Choroid plexus epithelial cell (primary cell): Measurements from ENCODE around the gene TRIM5.
A peak's percentile ranks its signal among the peaks of the same experiment; 100 is the strongest.

ENCODE experiments used
- DNase-seq: peaks from one replicate; pipeline ENCODE4 v3.0.0-alpha.2; 2010; ENCODE audit warnings: low read depth
- H3K4me3 ChIP-seq: 2 replicates; pipeline ENCODE4 v1.5.1; 2011; ENCODE audit warnings: low read depth, mild to moderate bottlenecking, control low read depth, low read length, moderate library complexity
- TF ChIP-seq, protein P1 (sequence below): conservative IDR thresholded peaks from 2 replicates; pipeline ENCODE4 v1.5.1; 2011; ENCODE audit warnings: low read depth, mild to moderate bottlenecking, control low read depth, inconsistent platforms, low read length, moderate library complexity

Gene TRIM5

DNA sequence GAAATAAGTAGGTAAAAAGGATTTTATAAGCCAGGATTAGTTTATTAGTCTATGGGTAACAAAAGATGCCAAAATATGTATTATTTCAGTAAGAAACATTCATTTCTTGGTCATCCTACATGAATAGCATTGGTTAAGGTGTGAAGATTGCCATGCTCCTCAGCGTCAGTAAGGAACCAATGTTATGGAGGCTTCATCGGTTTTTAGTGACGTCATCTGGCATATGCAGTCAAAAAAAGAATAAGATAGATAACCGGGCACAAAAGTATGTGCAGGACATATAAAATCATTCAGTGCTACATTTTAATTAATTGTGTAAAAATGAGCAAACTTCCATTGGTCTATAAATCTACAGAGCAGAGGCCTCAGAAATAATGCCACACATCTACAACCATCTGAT lies 29.4 kb downstream of the TRIM5 start:
- no peak overlapping the region for H3K4me3 ChIP-seq
- TF ChIP-seq, protein P1, sequence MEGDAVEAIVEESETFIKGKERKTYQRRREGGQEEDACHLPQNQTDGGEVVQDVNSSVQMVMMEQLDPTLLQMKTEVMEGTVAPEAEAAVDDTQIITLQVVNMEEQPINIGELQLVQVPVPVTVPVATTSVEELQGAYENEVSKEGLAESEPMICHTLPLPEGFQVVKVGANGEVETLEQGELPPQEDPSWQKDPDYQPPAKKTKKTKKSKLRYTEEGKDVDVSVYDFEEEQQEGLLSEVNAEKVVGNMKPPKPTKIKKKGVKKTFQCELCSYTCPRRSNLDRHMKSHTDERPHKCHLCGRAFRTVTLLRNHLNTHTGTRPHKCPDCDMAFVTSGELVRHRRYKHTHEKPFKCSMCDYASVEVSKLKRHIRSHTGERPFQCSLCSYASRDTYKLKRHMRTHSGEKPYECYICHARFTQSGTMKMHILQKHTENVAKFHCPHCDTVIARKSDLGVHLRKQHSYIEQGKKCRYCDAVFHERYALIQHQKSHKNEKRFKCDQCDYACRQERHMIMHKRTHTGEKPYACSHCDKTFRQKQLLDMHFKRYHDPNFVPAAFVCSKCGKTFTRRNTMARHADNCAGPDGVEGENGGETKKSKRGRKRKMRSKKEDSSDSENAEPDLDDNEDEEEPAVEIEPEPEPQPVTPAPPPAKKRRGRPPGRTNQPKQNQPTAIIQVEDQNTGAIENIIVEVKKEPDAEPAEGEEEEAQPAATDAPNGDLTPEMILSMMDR, result no peak
- DNase-seq, result no peak

DNA sequence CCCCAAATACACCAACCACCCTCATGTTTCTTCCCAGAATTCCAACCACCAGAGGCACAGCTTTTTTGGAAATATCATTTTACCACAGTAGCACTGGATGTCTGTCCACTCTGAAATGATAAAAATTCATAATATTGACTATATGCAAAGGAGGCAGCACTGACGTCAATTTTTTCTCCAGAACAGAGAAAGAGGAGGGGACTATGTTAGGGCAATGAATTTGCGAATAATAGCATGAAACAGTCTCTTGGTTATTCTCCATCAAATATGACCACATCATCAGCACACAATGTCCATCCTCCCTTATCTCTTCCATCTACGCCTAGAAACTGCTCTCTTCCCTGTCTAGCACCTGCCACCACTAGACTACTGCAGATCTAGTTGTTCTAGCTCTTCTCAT lies 38.7 kb downstream of the TRIM5 start:
- no peak overlapping the region for H3K4me3 ChIP-seq
- DNase-seq, result no peak
- TF ChIP-seq, protein P1, result no peak

DNA sequence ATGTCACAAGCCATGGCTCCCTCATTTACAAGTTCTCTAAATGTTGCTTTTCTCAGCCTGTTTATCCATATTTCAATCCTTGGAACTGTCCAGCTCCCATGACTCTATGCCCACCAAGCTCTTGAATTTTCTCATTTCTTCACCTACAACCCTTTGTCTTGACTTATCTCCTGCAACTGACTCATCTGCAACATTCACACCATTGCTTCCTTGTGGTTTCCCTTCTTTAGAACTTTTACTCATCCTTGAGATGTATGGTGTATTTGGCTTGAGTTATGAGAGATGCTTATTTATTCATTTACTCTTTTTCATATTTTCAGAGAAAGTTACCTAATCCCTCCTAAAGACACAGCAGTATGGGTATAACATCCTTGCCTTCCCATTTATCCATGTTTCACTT lies 41.3 kb downstream of the TRIM5 start:
- TF ChIP-seq, protein P1, result no peak
- no peak for DNase-seq
- no peak overlapping the region for H3K4me3 ChIP-seq

DNA sequence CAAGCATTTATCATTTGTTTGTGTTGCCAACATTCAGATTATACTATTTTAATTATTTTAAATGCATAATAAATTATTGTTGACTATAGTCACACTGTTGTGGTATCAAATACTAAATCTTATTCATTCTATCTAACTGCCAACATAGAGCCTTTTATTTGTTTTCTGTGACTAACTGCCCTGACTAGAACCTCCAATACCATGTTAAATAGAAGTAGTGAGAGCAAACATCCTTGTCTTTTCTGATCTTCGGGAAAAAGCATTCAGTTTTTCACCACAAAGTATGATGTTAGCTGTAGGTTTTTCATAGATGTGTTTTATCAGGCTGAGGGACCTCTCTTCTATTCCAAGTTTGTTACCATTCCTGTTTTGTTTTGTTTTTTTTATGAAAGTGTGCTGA lies 44.9 kb downstream of the TRIM5 start:
- no peak overlapping the region for H3K4me3 ChIP-seq
- DNase-seq, result no peak
- TF ChIP-seq, protein P1, result no peak

DNA sequence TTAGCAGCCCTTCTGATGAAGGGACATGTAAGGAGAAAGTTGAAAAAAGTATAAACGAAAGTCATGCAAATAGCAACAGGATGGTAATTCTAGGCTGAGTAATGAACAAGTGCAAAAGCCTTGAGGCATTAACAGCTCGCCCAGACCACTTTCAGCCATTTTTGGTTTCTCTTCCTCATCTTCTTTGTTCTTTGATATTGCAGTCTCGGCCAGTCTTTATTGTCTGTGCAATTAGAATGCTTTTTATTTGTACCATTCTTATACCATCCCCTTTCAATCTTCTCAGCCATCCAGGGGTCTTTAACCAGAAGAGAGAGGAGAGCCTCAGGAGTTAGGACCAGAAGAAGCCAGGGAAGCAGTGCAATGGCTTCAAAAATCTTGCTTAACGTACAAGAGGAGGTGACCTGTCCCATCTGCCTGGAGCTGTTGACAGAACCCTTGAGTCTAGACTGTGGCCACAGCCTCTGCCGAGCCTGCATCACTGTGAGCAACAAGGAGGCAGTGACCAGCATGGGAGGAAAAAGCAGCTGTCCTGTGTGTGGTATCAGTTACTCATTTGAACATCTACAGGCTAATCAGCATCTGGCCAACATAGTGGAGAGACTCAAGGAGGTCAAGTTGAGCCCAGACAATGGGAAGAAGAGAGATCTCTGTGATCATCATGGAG lies 52.8 kb downstream of the TRIM5 start:
- DNase-seq, result no peak
- TF ChIP-seq, protein P1, result no peak
- no peak overlapping the region for H3K4me3 ChIP-seq

DNA sequence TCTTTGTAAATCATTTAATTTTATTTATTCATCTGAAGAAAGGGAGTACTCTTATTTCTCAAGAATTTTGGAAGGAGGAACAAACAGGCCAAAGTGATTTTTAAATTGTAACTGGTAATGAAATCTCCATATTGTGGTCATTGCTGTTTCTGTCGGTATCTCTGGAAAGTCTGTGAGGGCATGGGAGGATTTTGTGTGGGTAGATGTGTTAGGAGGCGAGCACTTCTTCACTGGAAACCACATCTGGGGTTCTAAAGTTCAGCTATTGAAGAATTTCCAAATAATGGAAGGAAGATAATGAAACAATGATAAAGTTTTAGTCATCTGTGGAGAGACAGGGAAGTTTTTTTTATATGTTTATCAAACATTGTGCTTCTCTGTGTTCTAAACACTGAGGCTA lies 53.5 kb downstream of the TRIM5 start:
- no peak for DNase-seq
- TF ChIP-seq, protein P1, result no peak
- no peak overlapping the region for H3K4me3 ChIP-seq

DNA sequence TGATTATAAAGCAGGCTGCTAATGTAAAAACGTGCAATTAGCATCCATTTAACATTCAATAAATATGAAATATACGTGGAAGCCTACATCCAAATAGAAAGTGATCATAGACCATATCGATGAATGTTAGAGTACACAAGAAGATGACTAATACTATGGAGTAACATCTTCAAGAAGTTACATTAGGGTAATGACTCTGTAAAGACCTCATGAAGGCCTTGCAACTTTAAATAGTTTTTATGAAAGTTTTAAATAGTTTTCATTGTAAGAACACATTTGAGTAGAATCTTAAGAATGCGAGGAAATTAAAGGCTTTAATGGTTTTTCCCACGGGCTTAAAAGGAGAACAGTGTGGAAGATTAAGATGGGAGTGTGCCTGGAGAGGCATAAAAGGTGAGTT lies 58.7 kb downstream of the TRIM5 start:
- TF ChIP-seq, protein P1, result no peak
- peak; percentile 52 for DNase-seq
- H3K4me3 ChIP-seq, result no peak overlapping the region
